IPS-18a (cell line): ENCODE results near the gene SHROOM3.

Experiments used
- H3K27ac ChIP-seq: one replicate; pipeline ENCODE4 v1.5.1; 2013; ENCODE audit warnings: low read length
- H3K27me3 ChIP-seq: one replicate; pipeline ENCODE4 v1.6.1; 2013; ENCODE audit warnings: mild to moderate bottlenecking, low read length; ENCODE audit not compliant: control insufficient read depth, insufficient read depth
- H3K36me3 ChIP-seq: one replicate; pipeline ENCODE4 v1.6.1; 2013; ENCODE audit warnings: low read depth, low read length; ENCODE audit not compliant: control insufficient read depth
- H3K4me1 ChIP-seq: one replicate; pipeline ENCODE4 v1.6.1; 2013; ENCODE audit warnings: low read depth, low read length; ENCODE audit not compliant: control insufficient read depth
- H3K4me3 ChIP-seq: one replicate; pipeline ENCODE4 v1.5.1; 2013; ENCODE audit warnings: low read length
- H3K9ac ChIP-seq: one replicate; pipeline ENCODE4 v1.6.1; 2013; ENCODE audit warnings: mild to moderate bottlenecking, low read length, moderate library complexity
- H3K9me3 ChIP-seq: one replicate; pipeline ENCODE4 v1.6.1; 2013; ENCODE audit warnings: low read depth, low read length; ENCODE audit not compliant: control insufficient read depth

SHROOM3 gene

GRCh38 chr4:76562161-76562560, 127.1 kb downstream of the SHROOM3 start:
- Histone ChIP-seq H3K4me3 (no peak overlapping the region), H3K9ac (no peak overlapping the region), H3K36me3 (no peaks in the 10 kb centered on the region), H3K27ac (no peak overlapping the region), H3K9me3 (no peaks in the 10 kb centered on the region), H3K4me1 (peaks cover 30% of the 10 kb centered on the region), H3K27me3 (no peaks in the 10 kb centered on the region)

- no peak overlapping the region for H3K9ac ChIP-seq
- H3K36me3 ChIP-seq = no peaks in the 10 kb centered on the region
- H3K4me1 ChIP-seq = peaks cover 28% of the 10 kb centered on the region
- H3K27me3 ChIP-seq = no peaks in the 10 kb centered on the region
- H3K9me3 ChIP-seq = no peaks in the 10 kb centered on the region
- no peak overlapping the region for H3K4me3 ChIP-seq
- no peak overlapping the region for H3K27ac ChIP-seq
Measured at GRCh38 chr4:76562836-76563453, 127.9 kb downstream of the SHROOM3 start.

DNA sequence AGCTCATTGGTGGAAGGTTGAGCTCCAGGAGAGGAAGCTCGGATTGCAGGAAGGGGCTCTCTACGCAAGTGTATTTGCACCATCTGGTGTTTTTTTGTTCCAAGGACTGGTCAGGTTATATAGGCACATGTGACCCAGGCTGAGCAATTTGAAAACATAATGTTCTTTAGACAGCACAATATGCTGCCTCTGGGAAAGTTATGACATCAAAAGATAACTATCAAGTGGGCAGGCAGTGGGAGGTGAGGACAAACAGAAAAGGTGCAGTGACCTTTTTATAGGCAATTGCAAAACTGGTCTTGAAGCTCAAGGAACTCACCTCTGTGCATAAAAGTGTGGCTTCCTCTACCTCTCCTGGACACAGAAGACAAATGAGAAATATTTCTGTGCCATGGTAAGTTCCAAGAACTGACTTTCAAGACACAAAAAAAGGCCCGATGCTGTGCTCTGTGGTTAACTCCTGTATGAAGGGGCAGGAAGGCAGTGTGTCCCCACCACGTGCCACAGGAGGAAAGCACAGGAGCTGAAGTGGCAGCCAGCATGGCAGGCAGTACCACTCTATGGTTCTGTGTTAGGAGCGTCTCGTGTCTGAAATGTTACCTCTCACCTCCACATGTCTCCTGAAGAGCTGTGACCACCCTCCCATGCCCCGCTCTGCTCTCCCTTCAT, 128.6 kb downstream of the SHROOM3 start:
- no peaks in the 10 kb centered on the region for H3K27me3 ChIP-seq
- H3K9ac ChIP-seq = no peak overlapping the region
- no peak overlapping the region for H3K27ac ChIP-seq

DNA sequence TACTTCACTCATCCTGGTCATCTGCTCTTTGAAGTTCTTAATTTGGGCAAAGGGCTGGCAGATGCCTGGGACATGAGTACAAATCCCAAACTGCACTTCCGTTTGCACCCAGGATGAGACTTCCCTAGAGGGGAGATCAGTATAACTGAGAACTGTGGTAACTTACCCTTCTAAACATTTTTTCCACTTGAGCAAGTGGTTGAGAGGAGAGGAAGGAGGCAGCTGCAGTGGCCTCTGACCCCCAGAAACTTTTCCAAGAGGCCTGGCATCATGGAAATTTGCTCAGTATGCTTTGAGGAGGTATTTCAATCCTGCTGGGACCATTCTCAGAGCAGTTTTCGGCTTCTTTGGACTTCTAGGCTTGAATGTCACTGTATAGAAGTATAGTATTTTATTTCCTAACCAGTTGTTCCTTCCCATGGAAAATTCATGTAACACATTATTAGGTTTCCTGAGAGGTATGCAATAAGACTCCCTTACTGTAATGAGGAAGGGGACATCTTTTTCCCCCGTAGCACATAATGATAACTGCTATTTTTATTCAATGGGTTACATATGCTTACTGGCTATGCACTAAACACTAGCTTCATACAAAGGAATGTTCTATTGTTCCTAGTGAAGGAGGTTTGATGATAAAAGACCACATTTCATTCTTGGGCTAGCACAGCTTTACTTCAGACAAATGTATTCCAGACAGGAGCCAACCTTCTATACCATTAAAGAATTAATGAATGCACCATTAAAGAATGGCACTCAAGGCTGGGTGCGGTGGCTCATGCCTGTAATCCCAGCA, 129.3 kb downstream of the SHROOM3 start:
- no peak overlapping the region for H3K4me3 ChIP-seq
- no peak overlapping the region for H3K9ac ChIP-seq
- no peaks in the 10 kb centered on the region for H3K27me3 ChIP-seq
- no peaks in the 10 kb centered on the region for H3K36me3 ChIP-seq
- no peak overlapping the region for H3K27ac ChIP-seq
- H3K9me3 ChIP-seq = no peaks in the 10 kb centered on the region
- peaks cover 14% of the 10 kb centered on the region for H3K4me1 ChIP-seq

More for the DNA sequence above, 128.6 kb downstream of the SHROOM3 start:
- Histone ChIP-seq H3K9me3 (no peaks in the 10 kb centered on the region), H3K4me1 (peaks cover 22% of the 10 kb centered on the region), H3K36me3 (no peaks in the 10 kb centered on the region), H3K4me3 (no peak overlapping the region)

- no peak overlapping the region for H3K27ac ChIP-seq
- H3K27me3 ChIP-seq = no peaks in the 10 kb centered on the region
- H3K4me1 ChIP-seq = peaks cover 18% of the 10 kb centered on the region
- no peaks in the 10 kb centered on the region for H3K9me3 ChIP-seq
- H3K9ac ChIP-seq = no peak overlapping the region
- no peak overlapping the region for H3K4me3 ChIP-seq
- H3K36me3 ChIP-seq = no peaks in the 10 kb centered on the region
Measured at GRCh38 chr4:76568262-76568661, 133.2 kb downstream of the SHROOM3 start.

GRCh38 chr4:76569225-76569624, 134.2 kb downstream of the SHROOM3 start:
- Histone ChIP-seq H3K9ac (no peak overlapping the region), H3K27ac (no peak overlapping the region), H3K4me1 (peaks cover 16% of the 10 kb centered on the region), H3K27me3 (no peaks in the 10 kb centered on the region), H3K36me3 (no peaks in the 10 kb centered on the region), H3K4me3 (no peak overlapping the region), H3K9me3 (no peaks in the 10 kb centered on the region)

DNA sequence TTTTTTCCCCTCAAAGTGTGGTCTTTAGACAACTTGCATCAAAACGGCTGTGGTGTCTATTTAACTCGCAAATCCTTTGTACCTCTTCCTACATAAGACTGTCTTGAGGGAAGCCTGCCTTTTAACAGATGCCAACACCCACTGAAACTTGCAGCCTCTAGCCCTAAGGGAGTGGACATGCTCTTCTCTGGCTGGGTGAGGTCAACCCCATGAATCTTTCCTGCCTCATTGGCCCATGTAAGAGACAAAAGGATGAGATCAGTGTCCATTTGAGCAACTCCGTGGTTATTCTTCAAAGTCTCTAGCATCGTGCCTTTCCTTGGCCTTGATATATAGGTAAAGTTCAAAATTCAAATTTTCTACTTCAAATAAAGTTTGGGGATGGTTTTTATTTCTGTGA, 134.7 kb downstream of the SHROOM3 start:
- H3K4me3 ChIP-seq = no peak overlapping the region
- no peaks in the 10 kb centered on the region for H3K36me3 ChIP-seq
- no peaks in the 10 kb centered on the region for H3K9me3 ChIP-seq
- H3K9ac ChIP-seq = no peak overlapping the region
- no peak overlapping the region for H3K27ac ChIP-seq
- peaks cover 16% of the 10 kb centered on the region for H3K4me1 ChIP-seq
- H3K27me3 ChIP-seq = no peaks in the 10 kb centered on the region

GRCh38 chr4:76570141-76570973, 135.3 kb downstream of the SHROOM3 start:
- Histone ChIP-seq H3K27ac (no peak overlapping the region), H3K36me3 (no peaks in the 10 kb centered on the region), H3K9ac (no peak overlapping the region), H3K27me3 (no peaks in the 10 kb centered on the region), H3K4me3 (no peak overlapping the region), H3K9me3 (no peaks in the 10 kb centered on the region), H3K4me1 (peaks cover 16% of the 10 kb centered on the region)

DNA sequence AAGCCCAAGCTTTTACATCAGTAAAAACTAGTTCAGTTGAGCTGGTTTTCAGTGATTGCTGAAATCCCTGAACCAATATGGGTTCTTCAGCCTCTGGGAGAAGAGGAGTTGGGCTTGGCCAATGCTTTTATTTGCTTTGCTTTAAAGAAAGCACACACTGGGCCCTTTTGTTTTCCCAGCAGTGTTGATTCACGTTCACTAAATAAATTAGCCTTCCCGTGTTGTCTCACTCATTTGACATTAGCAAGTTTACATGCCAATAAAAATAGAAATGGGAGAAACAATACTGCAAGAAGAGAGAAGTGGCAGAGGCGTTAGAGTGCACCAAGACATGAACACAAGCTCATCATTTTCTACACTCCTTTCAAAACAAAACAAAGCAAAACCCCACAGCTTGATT, 136.2 kb downstream of the SHROOM3 start:
- Histone ChIP-seq H3K36me3 (no peaks in the 10 kb centered on the region), H3K9me3 (no peaks in the 10 kb centered on the region), H3K27ac (no peak overlapping the region), H3K4me1 (peaks cover 16% of the 10 kb centered on the region), H3K27me3 (no peaks in the 10 kb centered on the region), H3K9ac (no peak overlapping the region), H3K4me3 (no peak overlapping the region)

GRCh38 chr4:76572224-76572623, 137.2 kb downstream of the SHROOM3 start:
- Histone ChIP-seq H3K9me3 (no peaks in the 10 kb centered on the region), H3K9ac (no peak overlapping the region), H3K4me3 (no peak overlapping the region), H3K36me3 (no peaks in the 10 kb centered on the region), H3K27me3 (no peaks in the 10 kb centered on the region), H3K27ac (no peak overlapping the region), H3K4me1 (peaks cover 16% of the 10 kb centered on the region)

- H3K4me1 ChIP-seq = no peaks in the 10 kb centered on the region
Measured at GRCh38 chr4:76576824-76577223, 141.8 kb downstream of the SHROOM3 start.

More at GRCh38 chr4:76576824-76577223, 141.8 kb downstream of the SHROOM3 start:
- H3K27me3 ChIP-seq = no peaks in the 10 kb centered on the region
- no peak overlapping the region for H3K27ac ChIP-seq
- H3K9ac ChIP-seq = no peak overlapping the region
- no peaks in the 10 kb centered on the region for H3K36me3 ChIP-seq
- no peaks in the 10 kb centered on the region for H3K9me3 ChIP-seq
- H3K4me3 ChIP-seq = no peak overlapping the region
